ENCODE data around the gene HIPK2.

The HIPK2 gene

GRCh38 chr7:139543801-139544603 is 233.8 kb downstream of the HIPK2 start:
- no peak overlapping the region for H3K4me3 ChIP-seq (ENCODE audit: low read depth, low read length)
- no peak overlapping the region for H3K27ac ChIP-seq
- TF ChIP-seq CTCF (IDR thresholded peaks at IDR 0.05): no peak
- no peaks in the 10 kb centered on the region for H3K79me2 ChIP-seq
- H3K9ac ChIP-seq: no peak overlapping the region
- H2AFZ ChIP-seq: no peak overlapping the region
- no peaks in the 10 kb centered on the region for H3K27me3 ChIP-seq (ENCODE audit: control insufficient read depth, insufficient read depth, low read length)
- H3K36me3 ChIP-seq (ENCODE audit: control insufficient read depth, insufficient read depth, low read length): no peaks in the 10 kb centered on the region
- no peaks in the 10 kb centered on the region for H3K9me3 ChIP-seq (ENCODE audit: control insufficient read depth, low read length)
- no peak overlapping the region for H3K4me2 ChIP-seq (ENCODE audit: low read length)
- no peaks in the 10 kb centered on the region for H3K4me1 ChIP-seq

- Histone ChIP-seq H3K9me3 (ENCODE audit: control insufficient read depth, low read length) (no peaks in the 10 kb centered on the region), H3K4me3 (ENCODE audit: low read depth, low read length) (no peak overlapping the region), H3K9ac (no peak overlapping the region), H2AFZ (no peak overlapping the region), H3K27ac (no peak overlapping the region), H3K27me3 (ENCODE audit: control insufficient read depth, insufficient read depth, low read length) (no peaks in the 10 kb centered on the region), H3K4me2 (ENCODE audit: low read length) (no peak overlapping the region), H3K79me2 (no peaks in the 10 kb centered on the region), H3K4me1 (no peaks in the 10 kb centered on the region), H3K36me3 (ENCODE audit: control insufficient read depth, insufficient read depth, low read length) (no peaks in the 10 kb centered on the region)
- no peak for TF ChIP-seq CTCF (IDR thresholded peaks at IDR 0.05)
These were observed 235.3 kb downstream of the HIPK2 start for GRCh38 chr7:139542308-139543151.

- no peaks in the 10 kb centered on the region for H3K9me3 ChIP-seq (ENCODE audit: control insufficient read depth, low read length)
- no peaks in the 10 kb centered on the region for H3K27me3 ChIP-seq (ENCODE audit: control insufficient read depth, insufficient read depth, low read length)
- H2AFZ ChIP-seq: peak overlapping the region; percentile 63
- H3K4me3 ChIP-seq (ENCODE audit: low read depth, low read length): no peak overlapping the region
- no peak overlapping the region for H3K9ac ChIP-seq
- no peaks in the 10 kb centered on the region for H3K36me3 ChIP-seq (ENCODE audit: control insufficient read depth, insufficient read depth, low read length)
- no peaks in the 10 kb centered on the region for H3K4me1 ChIP-seq
- H3K4me2 ChIP-seq (ENCODE audit: low read length): no peak overlapping the region
- no peak for TF ChIP-seq CTCF (IDR thresholded peaks at IDR 0.05)
- H3K27ac ChIP-seq: no peak overlapping the region
- H3K79me2 ChIP-seq: no peaks in the 10 kb centered on the region
These were observed 236.0 kb downstream of the HIPK2 start for GRCh38 chr7:139541600-139542307.

- Histone ChIP-seq H3K27me3 (ENCODE audit: control insufficient read depth, insufficient read depth, low read length) (no peaks in the 10 kb centered on the region), H3K4me2 (ENCODE audit: low read length) (no peak overlapping the region), H3K79me2 (no peaks in the 10 kb centered on the region), H3K36me3 (ENCODE audit: control insufficient read depth, insufficient read depth, low read length) (no peaks in the 10 kb centered on the region), H2AFZ (no peak overlapping the region), H3K9me3 (ENCODE audit: control insufficient read depth, low read length) (no peaks in the 10 kb centered on the region), H3K27ac (no peak overlapping the region), H3K4me3 (ENCODE audit: low read depth, low read length) (no peak overlapping the region), H3K9ac (no peak overlapping the region), H3K4me1 (no peaks in the 10 kb centered on the region)
- no peak for TF ChIP-seq CTCF (IDR thresholded peaks at IDR 0.05)
These were observed 237.6 kb downstream of the HIPK2 start for GRCh38 chr7:139540203-139540602.
